GM12891 (cell line): Measurements from ENCODE around the gene SMCO4.

Experiments used
- PAX5 ChIP-seq: IDR thresholded peaks from 2 replicates; pipeline ENCODE4 v1.6.1; 2011; ENCODE audit warnings: low read length, moderate library complexity, mild to moderate bottlenecking; ENCODE audit not compliant: insufficient read depth, severe bottlenecking
- POLR2A ChIP-seq: IDR thresholded peaks from 2 replicates; pipeline ENCODE4 v1.6.1; 2011; ENCODE audit warnings: low read depth, low read length, control low read depth
- POLR2AphosphoS5 ChIP-seq: IDR thresholded peaks from 2 replicates; pipeline ENCODE4 v1.6.1; 2011; ENCODE audit warnings: low read depth, low read length, control low read depth
- SPI1 ChIP-seq: IDR thresholded peaks from 2 replicates; pipeline ENCODE4 v1.6.1; 2011; ENCODE audit warnings: low read depth, low read length, control low read depth
- TAF1 ChIP-seq: IDR thresholded peaks from 2 replicates; pipeline ENCODE4 v1.6.1; 2011; ENCODE audit warnings: low read depth, low read length, control low read depth

DNA sequence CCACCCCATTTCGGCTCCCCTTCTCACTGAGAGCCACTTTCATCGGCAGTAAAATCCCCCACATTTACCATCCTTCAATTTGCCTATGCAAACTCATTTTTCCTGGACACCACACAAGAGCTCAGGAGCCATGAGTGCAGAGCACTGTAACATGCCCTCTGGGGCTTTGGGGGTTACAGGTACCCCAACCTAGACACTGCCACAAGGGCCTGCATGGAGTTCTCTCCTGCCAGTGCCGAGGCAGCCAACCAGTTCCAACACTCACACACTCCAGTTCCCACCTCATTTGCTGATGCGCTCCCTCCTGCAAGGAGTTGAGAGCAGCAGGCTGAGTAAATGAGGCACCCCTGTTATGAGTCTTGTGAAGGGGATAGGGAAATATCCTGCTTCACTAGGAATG lies 76.1 kb downstream of the SMCO4 start:
- TF ChIP-seq POLR2A (no peak), PAX5 (no peak), POLR2AphosphoS5 (no peak), TAF1 (no peak), SPI1 (no peak)
